Measurements from ENCODE around the gene LTA4H. TPM values are rescaled to one million over a fixed set of nuclear protein-coding genes. Genes with fewer than 3 reads are reported as not detected.

Gene LTA4H
- 95.2 to 110 TPM (median 108 TPM) in 5 replicates for total RNA-seq (2022; extraction: Qiagen RNA extraction; ENCODE audit: low read depth)

GRCh38 chr12:96035283-96036236 lies at the start of gene LTA4H:
Gene LTA4H, minus strand, starts transcription at chr12:96035587. Its CDS starts 68 bp downstream, at chr12:96035519.

GRCh38 chr12:95996034-95996658 lies 39.2 kb downstream of the LTA4H start, which contains the start of gene HAL:
Gene HAL, minus strand, starts transcription at chr12:95996344. Its CDS starts 434 bp downstream, at chr12:95995910.

Other genes starting within 250 kb of the LTA4H start
- 44.2 to 59.8 TPM (median 53.3 TPM) in 5 replicates for gene NTN4, start 244.8 kb downstream of the LTA4H start, total RNA-seq (2022; extraction: Qiagen RNA extraction; ENCODE audit: low read depth)
- gene SNRPF, start 176.6 kb downstream of the LTA4H start, total RNA-seq (2022; extraction: Qiagen RNA extraction; ENCODE audit: low read depth), result 112 to 154 TPM (median 119 TPM) in 5 replicates
- gene CCDC38, start 93.0 kb downstream of the LTA4H start, total RNA-seq (2022; extraction: Qiagen RNA extraction; ENCODE audit: low read depth), result 0.09 to 0.24 TPM (median 0.19 TPM) in 4 of 5 replicates, not detected in the other
- gene AMDHD1, start 92.3 kb downstream of the LTA4H start, total RNA-seq (2022; extraction: Qiagen RNA extraction; ENCODE audit: low read depth), result 1.9 to 3.4 TPM (median 2.4 TPM) in 5 replicates
- gene HAL, start 39.2 kb downstream of the LTA4H start, total RNA-seq (2022; extraction: Qiagen RNA extraction; ENCODE audit: low read depth), result 0.10 to 0.37 TPM (median 0.19 TPM) in 5 replicates
- 48.8 to 62.0 TPM (median 60.8 TPM) in 5 replicates for gene ELK3, start 158.8 kb upstream of the LTA4H start, total RNA-seq (2022; extraction: Qiagen RNA extraction; ENCODE audit: low read depth)

All from A549 treated with DMSO at 1 μM for 4 hours (cell line).